OCI-LY1 (cell line): ENCODE results near the gene TRIM66.

Experiments
- EZH2 ChIP-seq: fragments of 200-600 bp; sonication (generic), shearing (Covaris generic); IDR thresholded peaks from 2 replicates; pipeline ENCODE4 v1.8.0; 2017; ENCODE audit warnings: borderline replicate concordance, mixed run types, mild to moderate bottlenecking, antibody characterized with exemption, low read length, moderate library complexity, mixed read lengths
- TF ChIP-seq, protein P1 (sequence below): fragments of 200-600 bp; sonication (generic), shearing (Covaris generic); IDR thresholded peaks from 2 replicates; pipeline ENCODE4 v1.5.1; 2017; ENCODE audit warnings: mild to moderate bottlenecking, antibody characterized with exemption, low read length, moderate library complexity, mixed read lengths

DNA sequence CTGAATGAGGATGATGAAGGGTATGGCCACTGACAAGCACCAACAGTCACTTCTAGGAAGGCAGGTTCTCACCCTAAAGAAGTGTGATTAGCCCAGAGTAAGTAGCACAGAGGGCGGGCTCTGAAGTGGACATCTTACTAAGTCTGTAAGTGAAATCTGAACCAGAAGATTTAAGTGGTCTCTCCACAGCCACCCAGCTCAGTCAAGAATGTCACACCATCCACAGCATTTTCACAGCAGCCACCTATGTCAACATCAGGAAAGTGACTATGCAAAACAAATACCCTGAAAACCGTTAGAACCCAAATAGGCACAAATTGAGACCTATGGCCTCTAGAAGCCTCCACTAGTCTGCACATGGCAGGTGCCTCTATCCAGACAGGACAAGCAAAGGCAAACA, 65.4 kb downstream of the TRIM66 start:
- TF ChIP-seq, protein P1, sequence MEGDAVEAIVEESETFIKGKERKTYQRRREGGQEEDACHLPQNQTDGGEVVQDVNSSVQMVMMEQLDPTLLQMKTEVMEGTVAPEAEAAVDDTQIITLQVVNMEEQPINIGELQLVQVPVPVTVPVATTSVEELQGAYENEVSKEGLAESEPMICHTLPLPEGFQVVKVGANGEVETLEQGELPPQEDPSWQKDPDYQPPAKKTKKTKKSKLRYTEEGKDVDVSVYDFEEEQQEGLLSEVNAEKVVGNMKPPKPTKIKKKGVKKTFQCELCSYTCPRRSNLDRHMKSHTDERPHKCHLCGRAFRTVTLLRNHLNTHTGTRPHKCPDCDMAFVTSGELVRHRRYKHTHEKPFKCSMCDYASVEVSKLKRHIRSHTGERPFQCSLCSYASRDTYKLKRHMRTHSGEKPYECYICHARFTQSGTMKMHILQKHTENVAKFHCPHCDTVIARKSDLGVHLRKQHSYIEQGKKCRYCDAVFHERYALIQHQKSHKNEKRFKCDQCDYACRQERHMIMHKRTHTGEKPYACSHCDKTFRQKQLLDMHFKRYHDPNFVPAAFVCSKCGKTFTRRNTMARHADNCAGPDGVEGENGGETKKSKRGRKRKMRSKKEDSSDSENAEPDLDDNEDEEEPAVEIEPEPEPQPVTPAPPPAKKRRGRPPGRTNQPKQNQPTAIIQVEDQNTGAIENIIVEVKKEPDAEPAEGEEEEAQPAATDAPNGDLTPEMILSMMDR, result no peak
- TF ChIP-seq EZH2, result no peak
